Smooth muscle cell (in vitro differentiated cells): ENCODE data around the gene ZNF727. TPM values are rescaled to one million over a fixed set of nuclear protein-coding genes. Genes with fewer than 3 reads are reported as not detected.
"Not testable (repeated sequence)": the region's sequence is repeated elsewhere in the genome, so short reads cannot be mapped to it uniquely, and the experiment has no call there.

ENCODE experiments used
- DNase-seq: peaks from one replicate; lab custom pipeline; 2025; ENCODE audit not compliant: unreplicated experiment; lab: John Stamatoyannopoulos, UW
- H2AFZ ChIP-seq: fragments of 200-600 bp; sonication (generic); 2 replicates; pipeline ENCODE4 v1.6.0; 2016; ENCODE audit warnings: antibody characterized with exemption, low read depth, mild to moderate bottlenecking
- H3F3A ChIP-seq: fragments of 200-600 bp; sonication (generic); 2 replicates; pipeline ENCODE4 v1.6.0; 2017; ENCODE audit warnings: antibody characterized with exemption, low read depth
- H3K27ac ChIP-seq: fragments of 200-600 bp; sonication (generic); 2 replicates; pipeline ENCODE4 v1.5.1; 2016; ENCODE audit warnings: low read depth, mild to moderate bottlenecking
- H3K27me3 ChIP-seq: fragments of 200-600 bp; sonication (generic); 2 replicates; pipeline ENCODE4 v1.6.1; 2016; ENCODE audit warnings: low read depth, mild to moderate bottlenecking
- H3K36me3 ChIP-seq: fragments of 200-600 bp; sonication (generic); 2 replicates; pipeline ENCODE4 v1.5.1; 2016; ENCODE audit warnings: low read depth
- H3K4me1 ChIP-seq: fragments of 200-600 bp; sonication (generic); 2 replicates; pipeline ENCODE4 v1.5.1; 2016; ENCODE audit warnings: low read depth
- H3K4me2 ChIP-seq: fragments of 200-600 bp; sonication (generic); 2 replicates; pipeline ENCODE4 v1.6.0; 2016; ENCODE audit warnings: mild to moderate bottlenecking
- H3K4me3 ChIP-seq: fragments of 200-600 bp; sonication (generic); 2 replicates; pipeline ENCODE4 v1.5.1; 2016; ENCODE audit warnings: mild to moderate bottlenecking
- H3K79me2 ChIP-seq: fragments of 200-600 bp; sonication (generic); 2 replicates; pipeline ENCODE4 v1.6.0; 2016; ENCODE audit warnings: low read depth, mild to moderate bottlenecking
- H3K9ac ChIP-seq: fragments of 200-600 bp; sonication (generic); 2 replicates; pipeline ENCODE4 v1.6.0; 2016; ENCODE audit warnings: low read depth
- H3K9me3 ChIP-seq: fragments of 200-600 bp; sonication (generic); replicated peaks from 2 replicates; pipeline ENCODE4 v1.5.1; 2016; ENCODE audit warnings: low read depth
- H4K20me1 ChIP-seq: fragments of 200-600 bp; sonication (generic); 2 replicates; pipeline ENCODE4 v1.6.0; 2016; ENCODE audit warnings: low read depth
- CTCF ChIP-seq: fragments of 200-600 bp; sonication (generic); IDR thresholded peaks from 2 replicates; pipeline ENCODE4 v1.5.1; 2017; ENCODE audit warnings: borderline replicate concordance, mild to moderate bottlenecking, antibody characterized with exemption; ENCODE audit not compliant: insufficient read depth, poor library complexity, severe bottlenecking
- WGBS: methylation state at CpG from one replicate; pipeline ENCODE4 v1.1.7; 2016; ENCODE audit warnings: low lambda C conversion rate; 5-methylcytosine and 5-hydroxymethylcytosine counted together
- polyA plus RNA-seq: library from polyadenylated mRNA; unstranded; fragments of >200 nt; fragmentation: Nextera tagmentation; extraction: Ambion mirVana; gene quantifications from 2 replicates; pipeline ENCODE4 v1.2.1, GENCODE V29; 2016
- total RNA-seq: library from RNA; depleted of rRNA; stranded (reverse); fragments of >200 nt; gene quantifications from 2 replicates; pipeline ENCODE4 v1.2.3, GENCODE V29; 2014

Gene ZNF727
- total and polyA plus RNA-seq, 2 experiments from 2014 or later: not detected

GRCh38 chr7:64037095-64037494 lies 8.1 kb upstream of the ZNF727 start:
- no peak overlapping the region for H3K4me3 ChIP-seq
- H3K27me3 ChIP-seq: no peaks in the 10 kb centered on the region
- H3K4me2 ChIP-seq: no peak overlapping the region
- 93% methylated on average over 21 of the region's 21 CpGs for WGBS
- H3K9ac ChIP-seq: no peak overlapping the region
- H3K27ac ChIP-seq: no peak overlapping the region
- H4K20me1 ChIP-seq: no peaks in the 10 kb centered on the region
- H3K9me3 ChIP-seq: peaks cover 8% of the 10 kb centered on the region
- H3K79me2 ChIP-seq: no peaks in the 10 kb centered on the region
- no peak for DNase-seq
- TF ChIP-seq CTCF: no peak
- no peak overlapping the region for H2AFZ ChIP-seq
- no peaks in the 10 kb centered on the region for H3K4me1 ChIP-seq
- H3K36me3 ChIP-seq: no peaks in the 10 kb centered on the region
- no peaks in the 10 kb centered on the region for H3F3A ChIP-seq

- Histone ChIP-seq H3K36me3 (no peaks in the 10 kb centered on the region), H3K27ac (no peak overlapping the region), H4K20me1 (no peaks in the 10 kb centered on the region), H3K27me3 (no peaks in the 10 kb centered on the region), H3K9ac (no peak overlapping the region), H3K4me2 (no peak overlapping the region), H3K4me1 (no peaks in the 10 kb centered on the region), H2AFZ (no peak overlapping the region), H3K9me3 (peaks cover 4% of the 10 kb centered on the region), H3K79me2 (no peaks in the 10 kb centered on the region), H3K4me3 (no peak overlapping the region), H3F3A (no peaks in the 10 kb centered on the region)
- WGBS: 85% methylated on average over 12 of the region's 12 CpGs
- no peak for TF ChIP-seq CTCF
- no peak for DNase-seq
These were observed 781 bp downstream of the ZNF727 start for GRCh38 chr7:64046041-64046389.

- H3K4me3 ChIP-seq, H3K36me3 ChIP-seq, H3F3A ChIP-seq, H3K79me2 ChIP-seq, H4K20me1 ChIP-seq, H3K27ac ChIP-seq, H2AFZ ChIP-seq, H3K27me3 ChIP-seq, H3K9ac ChIP-seq, H3K4me1 ChIP-seq, H3K4me2 ChIP-seq, DNase-seq: not testable (repeated sequence)
- peaks cover 41% of the 10 kb centered on the region for H3K9me3 ChIP-seq
- 79% methylated on average over 3 of the region's 3 CpGs for WGBS
These were observed 32.8 kb downstream of the ZNF727 start for GRCh38 chr7:64077837-64078698.

GRCh38 chr7:64078699-64078994 lies 33.4 kb downstream of the ZNF727 start:
- no peaks in the 10 kb centered on the region for H3F3A ChIP-seq
- H4K20me1 ChIP-seq: no peaks in the 10 kb centered on the region
- 88% methylated on average over 2 of the region's 2 CpGs for WGBS

More at GRCh38 chr7:64078699-64078994, 33.4 kb downstream of the ZNF727 start:
- Histone ChIP-seq H3K9ac (no peak overlapping the region), H3K27ac (no peak overlapping the region), H3K4me2 (no peak overlapping the region), H3K9me3 (peaks cover 41% of the 10 kb centered on the region), H3K79me2 (no peaks in the 10 kb centered on the region), H3K36me3 (no peaks in the 10 kb centered on the region), H3K27me3 (no peaks in the 10 kb centered on the region), H3K4me1 (no peaks in the 10 kb centered on the region), H3K4me3 (no peak overlapping the region), H2AFZ (no peak overlapping the region)
- no peak for TF ChIP-seq CTCF
- DNase-seq: no peak
